Loucy (cell line): ENCODE results near the gene VWA8.
"Not testable (repeated sequence)": the region's sequence is repeated elsewhere in the genome, so short reads cannot be mapped to it uniquely, and the experiment has no call there.

Experiments used
- H2AFZ ChIP-seq: fragments of 200-600 bp; sonication (generic); 2 replicates; pipeline ENCODE4 v1.6.0; 2016; ENCODE audit warnings: antibody characterized with exemption, mild to moderate bottlenecking, low read length, moderate library complexity
- H3F3A ChIP-seq: fragments of 200-600 bp; 2 replicates; pipeline ENCODE4 v1.6.0; 2016; ENCODE audit warnings: antibody characterized with exemption, low read depth, mild to moderate bottlenecking
- H3K27me3 ChIP-seq: fragments of 200-600 bp; sonication (generic); 2 replicates; pipeline ENCODE4 v1.6.1; 2014; ENCODE audit warnings: low read length, mild to moderate bottlenecking; ENCODE audit not compliant: insufficient read depth, poor library complexity, severe bottlenecking
- H3K36me3 ChIP-seq: fragments of 200-600 bp; sonication (generic); 2 replicates; pipeline ENCODE4 v1.6.1; 2016; ENCODE audit warnings: low read length; ENCODE audit not compliant: insufficient read depth
- H3K4me1 ChIP-seq: fragments of 200-600 bp; sonication (generic); 2 replicates; pipeline ENCODE4 v1.5.1; 2014; ENCODE audit warnings: low read length, mild to moderate bottlenecking; ENCODE audit not compliant: insufficient read depth, poor library complexity, severe bottlenecking
- H3K4me2 ChIP-seq: fragments of 200-600 bp; sonication (generic); 2 replicates; pipeline ENCODE4 v1.6.0; 2014; ENCODE audit warnings: antibody characterized with exemption, low read length, low read depth, mild to moderate bottlenecking; ENCODE audit not compliant: poor library complexity, severe bottlenecking
- H3K4me3 ChIP-seq: fragments of 200-600 bp; sonication (generic); 2 replicates; pipeline ENCODE4 v1.5.1; 2014; ENCODE audit warnings: low read length, mild to moderate bottlenecking, mixed read lengths; ENCODE audit not compliant: poor library complexity, severe bottlenecking
- H3K79me2 ChIP-seq: fragments of 200-600 bp; sonication (generic); 2 replicates; pipeline ENCODE4 v1.6.1; 2014; ENCODE audit warnings: low read length; ENCODE audit not compliant: insufficient read depth
- H3K9ac ChIP-seq: fragments of 200-600 bp; sonication (generic); 2 replicates; pipeline ENCODE4 v1.6.0; 2014; ENCODE audit warnings: mild to moderate bottlenecking, low read depth, low read length, moderate library complexity; ENCODE audit not compliant: poor library complexity, severe bottlenecking
- H3K9me2 ChIP-seq: fragments of 200-600 bp; sonication (generic); replicated peaks from 2 replicates; pipeline ENCODE4 v1.6.1; 2016; ENCODE audit warnings: low read depth, low read length, mixed read lengths
- H3K9me3 ChIP-seq: fragments of 200-600 bp; sonication (generic); 2 replicates; pipeline ENCODE4 v1.6.1; 2014; ENCODE audit warnings: mild to moderate bottlenecking, antibody characterized with exemption, low read length, low read depth; ENCODE audit not compliant: insufficient read depth
- H4K20me1 ChIP-seq: fragments of 200-600 bp; sonication (generic); 2 replicates; pipeline ENCODE4 v1.6.0; 2014; ENCODE audit warnings: antibody characterized with exemption, low read length, mild to moderate bottlenecking; ENCODE audit not compliant: insufficient read depth, poor library complexity, severe bottlenecking
- CTCF ChIP-seq: fragments of 200-600 bp; sonication (generic); conservative IDR thresholded peaks from 2 replicates; pipeline ENCODE4 v1.5.1; 2014; ENCODE audit warnings: mild to moderate bottlenecking, antibody characterized with exemption, low read length
- EZH2phosphoT487 ChIP-seq: fragments of 200-600 bp; IDR thresholded peaks from 2 replicates; pipeline ENCODE4 v1.6.1; 2018; ENCODE audit warnings: antibody characterized with exemption, mild to moderate bottlenecking, moderate library complexity, borderline replicate concordance

Gene VWA8

GRCh38 chr13:41746259-41746658 is 214.7 kb downstream of the VWA8 start:
- H3K27me3 ChIP-seq = no peaks in the 10 kb centered on the region
- H4K20me1 ChIP-seq = no peaks in the 10 kb centered on the region
- H3K4me1 ChIP-seq = no peaks in the 10 kb centered on the region
- H3K9ac ChIP-seq = no peak overlapping the region
- no peak overlapping the region for H3K4me2 ChIP-seq
- no peak overlapping the region for H3K4me3 ChIP-seq
- no peaks in the 10 kb centered on the region for H3K79me2 ChIP-seq
- no peaks in the 10 kb centered on the region for H3K9me2 ChIP-seq
- TF ChIP-seq EZH2phosphoT487 (no peak), CTCF (no peak)
- no peaks in the 10 kb centered on the region for H3K9me3 ChIP-seq
- H3F3A ChIP-seq = no peaks in the 10 kb centered on the region
- H3K36me3 ChIP-seq = no peaks in the 10 kb centered on the region; the same call in 1 of the 2 replicates
- no peak overlapping the region for H2AFZ ChIP-seq

- H2AFZ ChIP-seq, H3K27me3 ChIP-seq, H3K4me3 ChIP-seq, H3K36me3 ChIP-seq, H3K9ac ChIP-seq, H3K4me2 ChIP-seq, H3K4me1 ChIP-seq, H3F3A ChIP-seq, H3K9me2 ChIP-seq, H3K9me3 ChIP-seq, H4K20me1 ChIP-seq, H3K79me2 ChIP-seq: not testable (repeated sequence)
Observed at GRCh38 chr13:41745496-41745895, 215.4 kb downstream of the VWA8 start.

GRCh38 chr13:41742917-41743552 is 217.9 kb downstream of the VWA8 start:
- Histone ChIP-seq H3K4me3 (no peak overlapping the region), H3K36me3 (no peaks in the 10 kb centered on the region; the same call in 1 of the 2 replicates), H3K9me3 (no peaks in the 10 kb centered on the region), H4K20me1 (no peaks in the 10 kb centered on the region), H3K4me1 (no peaks in the 10 kb centered on the region), H2AFZ (no peak overlapping the region), H3K4me2 (no peak overlapping the region), H3K79me2 (no peaks in the 10 kb centered on the region), H3K27me3 (no peaks in the 10 kb centered on the region), H3K9ac (no peak overlapping the region), H3K9me2 (no peaks in the 10 kb centered on the region), H3F3A (no peaks in the 10 kb centered on the region)
- TF ChIP-seq EZH2phosphoT487 = no peak
- no peak for TF ChIP-seq CTCF

- Histone ChIP-seq H3K4me3 (no peak overlapping the region), H3K4me1 (no peaks in the 10 kb centered on the region), H3F3A (no peaks in the 10 kb centered on the region), H3K9ac (no peak overlapping the region), H2AFZ (no peak overlapping the region), H3K9me2 (no peaks in the 10 kb centered on the region), H3K79me2 (no peaks in the 10 kb centered on the region), H3K4me2 (no peak overlapping the region), H3K9me3 (no peaks in the 10 kb centered on the region), H3K36me3 (no peaks in the 10 kb centered on the region), H3K27me3 (no peaks in the 10 kb centered on the region), H4K20me1 (no peaks in the 10 kb centered on the region)
- TF ChIP-seq EZH2phosphoT487 = no peak
- TF ChIP-seq CTCF = no peak
Observed at GRCh38 chr13:41740479-41740878, 220.4 kb downstream of the VWA8 start.
